Uterus (tissue), 4 donors: Measurements from ENCODE around the gene MPP4. TPM values are rescaled to one million over a fixed set of nuclear protein-coding genes. Genes with fewer than 3 reads are reported as not detected.

ENCODE experiments used
- DNase-seq, 2 donors: peaks; one replicate each; pipeline ENCODE4 v3.0.0-alpha.2; 2019 to 2020
- H3K27ac ChIP-seq, 2 donors: fragments of 200-600 bp; sonication (generic); 1 replicate in 1 of 2; 2 replicates in 1 of 2; pipeline ENCODE4 v1.5.1; 2016 to 2018
- H3K27me3 ChIP-seq, 2 donors: fragments of 200-600 bp; sonication (generic); one replicate each; pipeline ENCODE4 v1.5.1; 2018 to 2019; ENCODE audit warnings: control low read depth in 1 of 2
- H3K36me3 ChIP-seq, 2 donors: fragments of 200-600 bp; sonication (generic); one replicate each; pipeline ENCODE4 v1.5.1; 2019; ENCODE audit warnings: control low read depth in 1 of 2
- H3K4me1 ChIP-seq, 2 donors: fragments of 200-600 bp; sonication (generic); one replicate each; pipeline ENCODE4 v1.5.1; 2018 to 2019; ENCODE audit warnings: control low read depth in 1 of 2
- H3K4me3 ChIP-seq, 2 donors: fragments of 200-600 bp; sonication (generic); 1 replicate in 1 of 2; 2 replicates in 1 of 2; pipeline ENCODE4 v1.5.1; 2018 to 2019; ENCODE audit warnings: mild to moderate bottlenecking in 1 of 2
- H3K9me3 ChIP-seq, 2 donors: fragments of 200-600 bp; sonication (generic); one replicate each; pipeline ENCODE4 v1.5.1; 2019; ENCODE audit warnings: control low read depth in 1 of 2
- POLR2A ChIP-seq, 2 donors: fragments of 450-650 bp; IDR thresholded peaks; one replicate each; pipeline ENCODE4 v1.6.1; 2016; ENCODE audit warnings: antibody characterized with exemption in 2 of 2, mild to moderate bottlenecking in 1 of 2, moderate library complexity in 1 of 2
- intact Hi-C: fragments of 100-400 bp; cut with DNase I; formaldehyde crosslinking; loops from one replicate; pipeline ENCODE4 v1.15.1; 2023; ENCODE audit warnings: low total_unique reads
- total RNA-seq, 4 donors: library from RNA; depleted of rRNA in 3 of 4; stranded (reverse); fragments of >200 nt in 3 of 4; gene quantifications; one replicate each; pipeline versions ENCODE4 v1.1.0 to v1.2.4, GENCODE V29; 2014 to 2023
- TF ChIP-seq, protein P1 (sequence below), 4 experiments: fragments of 200-600 bp in 2 of 4; fragments of 450-650 bp in 2 of 4; sonication (generic) in 2 of 4; IDR thresholded peaks; one replicate each; pipeline ENCODE4 v1.5.1; 2016 to 2019; ENCODE audit warnings: antibody characterized with exemption in 4 of 4, mild to moderate bottlenecking in 2 of 4, moderate library complexity in 1 of 4
- donor health status: DM: yes; HTN: yes; CAD: no.

MPP4 gene
- total RNA-seq, 4 donors from 2014 or later, result 0.24 to 0.97 TPM; not detected in 2

- TF ChIP-seq POLR2A (IDR thresholded peaks at IDR 0.05), result no peak
- intact Hi-C loops, result no loop called here
- Histone ChIP-seq H3K4me3 (no peak overlapping the region), H3K4me1 (peaks cover 0 to 4% of the 10 kb centered on the region in 2 donors), H3K9me3 (no peaks in the 10 kb centered on the region), H3K27ac (peak overlapping the region; percentile 50 to 58), H3K27me3 (no peaks in the 10 kb centered on the region), H3K36me3 (no peaks in the 10 kb centered on the region)
- DNase-seq, result no peak
Observed at GRCh38 chr2:201697899-201698298, 545 bp downstream of the MPP4 start.

- Histone ChIP-seq H3K36me3 (no peaks in the 10 kb centered on the region), H3K4me3 (no peak overlapping the region), H3K4me1 (peaks cover 0 to 4% of the 10 kb centered on the region in 2 donors), H3K27me3 (no peaks in the 10 kb centered on the region), H3K9me3 (no peaks in the 10 kb centered on the region), H3K27ac (peak overlapping the region; percentile 44 to 50)
- no peak for TF ChIP-seq POLR2A (IDR thresholded peaks at IDR 0.05)
- TF ChIP-seq, protein P1, sequence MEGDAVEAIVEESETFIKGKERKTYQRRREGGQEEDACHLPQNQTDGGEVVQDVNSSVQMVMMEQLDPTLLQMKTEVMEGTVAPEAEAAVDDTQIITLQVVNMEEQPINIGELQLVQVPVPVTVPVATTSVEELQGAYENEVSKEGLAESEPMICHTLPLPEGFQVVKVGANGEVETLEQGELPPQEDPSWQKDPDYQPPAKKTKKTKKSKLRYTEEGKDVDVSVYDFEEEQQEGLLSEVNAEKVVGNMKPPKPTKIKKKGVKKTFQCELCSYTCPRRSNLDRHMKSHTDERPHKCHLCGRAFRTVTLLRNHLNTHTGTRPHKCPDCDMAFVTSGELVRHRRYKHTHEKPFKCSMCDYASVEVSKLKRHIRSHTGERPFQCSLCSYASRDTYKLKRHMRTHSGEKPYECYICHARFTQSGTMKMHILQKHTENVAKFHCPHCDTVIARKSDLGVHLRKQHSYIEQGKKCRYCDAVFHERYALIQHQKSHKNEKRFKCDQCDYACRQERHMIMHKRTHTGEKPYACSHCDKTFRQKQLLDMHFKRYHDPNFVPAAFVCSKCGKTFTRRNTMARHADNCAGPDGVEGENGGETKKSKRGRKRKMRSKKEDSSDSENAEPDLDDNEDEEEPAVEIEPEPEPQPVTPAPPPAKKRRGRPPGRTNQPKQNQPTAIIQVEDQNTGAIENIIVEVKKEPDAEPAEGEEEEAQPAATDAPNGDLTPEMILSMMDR (IDR thresholded peaks at IDR 0.05), result no peak
- peak; percentile 35 for DNase-seq
- intact Hi-C loops, result no loop called here
Observed at GRCh38 chr2:201696151-201696659, 2.2 kb downstream of the MPP4 start.

GRCh38 chr2:201685156-201685555, 13.3 kb downstream of the MPP4 start:
- Histone ChIP-seq H3K4me1 (no peaks in the 10 kb centered on the region), H3K27ac (no peak overlapping the region), H3K36me3 (no peaks in the 10 kb centered on the region), H3K27me3 (no peaks in the 10 kb centered on the region), H3K4me3 (no peak overlapping the region), H3K9me3 (no peaks in the 10 kb centered on the region)
- TF ChIP-seq POLR2A (IDR thresholded peaks at IDR 0.05), result no peak
- no peak for DNase-seq
- intact Hi-C loops, result no loop called here

DNA sequence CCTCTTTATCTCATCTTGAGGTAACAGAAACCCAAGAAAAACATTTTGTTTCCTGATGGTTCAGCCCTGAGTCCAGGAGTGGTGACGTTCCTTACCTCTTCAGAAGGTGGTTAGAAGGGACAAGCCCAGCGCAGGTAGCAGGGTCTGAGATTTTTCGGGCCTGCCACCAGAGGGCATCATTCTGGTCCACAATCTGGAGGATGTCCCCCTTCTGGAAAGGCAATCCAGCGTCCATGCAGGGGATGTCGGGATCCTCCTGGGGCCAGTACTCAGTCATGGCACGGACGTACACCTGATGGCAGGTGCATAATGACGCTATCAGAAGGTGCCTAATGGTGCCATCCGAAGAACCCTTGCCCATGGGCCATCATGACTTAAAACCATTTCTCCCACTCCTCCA, 17.7 kb downstream of the MPP4 start:
- Histone ChIP-seq H3K27me3 (no peaks in the 10 kb centered on the region), H3K4me1 (no peaks in the 10 kb centered on the region), H3K27ac (no peak overlapping the region), H3K36me3 (no peaks in the 10 kb centered on the region), H3K9me3 (no peaks in the 10 kb centered on the region), H3K4me3 (no peak overlapping the region)
- intact Hi-C loops, result no loop called here
- TF ChIP-seq, protein P1 (IDR thresholded peaks at IDR 0.05), result peak in 1 of 4 experiments; percentile 9
- no peak for TF ChIP-seq POLR2A (IDR thresholded peaks at IDR 0.05)
- DNase-seq, result no peak

- Histone ChIP-seq H3K27me3 (no peaks in the 10 kb centered on the region), H3K27ac (no peak overlapping the region), H3K36me3 (no peaks in the 10 kb centered on the region), H3K9me3 (no peaks in the 10 kb centered on the region), H3K4me3 (no peak overlapping the region), H3K4me1 (no peaks in the 10 kb centered on the region)
- DNase-seq, result no peak
- intact Hi-C loops, result no loop called here
- TF ChIP-seq, protein P1 (IDR thresholded peaks at IDR 0.05), result no peak
- TF ChIP-seq POLR2A (IDR thresholded peaks at IDR 0.05), result no peak
Observed at GRCh38 chr2:201678401-201678800, 20.0 kb downstream of the MPP4 start.

DNA sequence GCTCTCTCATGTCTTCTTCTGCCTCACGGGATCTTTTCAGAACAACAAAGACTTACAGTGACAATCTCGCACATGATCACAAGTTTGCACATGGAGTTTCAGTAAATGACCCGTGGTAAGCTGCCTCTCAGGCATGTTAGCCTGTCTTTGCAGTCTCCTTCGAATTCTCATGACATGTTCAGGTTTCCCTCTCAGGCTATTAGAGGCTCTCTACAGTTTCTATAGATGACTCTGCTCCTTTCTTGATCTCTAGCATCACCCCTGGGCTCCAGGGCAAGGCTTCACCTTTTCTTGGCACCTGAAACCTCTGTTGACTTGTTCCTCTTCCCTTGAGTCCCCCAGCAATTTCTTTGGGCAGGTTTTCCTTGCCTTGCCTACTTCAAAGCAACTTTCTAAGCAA, 23.0 kb downstream of the MPP4 start:
- Histone ChIP-seq H3K4me3 (no peak overlapping the region), H3K27me3 (no peaks in the 10 kb centered on the region), H3K9me3 (no peaks in the 10 kb centered on the region), H3K4me1 (no peaks in the 10 kb centered on the region), H3K36me3 (no peaks in the 10 kb centered on the region), H3K27ac (no peak overlapping the region)
- DNase-seq, result no peak
- intact Hi-C loops, result no loop called here
- no peak for TF ChIP-seq POLR2A (IDR thresholded peaks at IDR 0.05)
- TF ChIP-seq, protein P1 (IDR thresholded peaks at IDR 0.05), result no peak
